ENCODE data around the gene SIRPA.

Gene SIRPA

DNA sequence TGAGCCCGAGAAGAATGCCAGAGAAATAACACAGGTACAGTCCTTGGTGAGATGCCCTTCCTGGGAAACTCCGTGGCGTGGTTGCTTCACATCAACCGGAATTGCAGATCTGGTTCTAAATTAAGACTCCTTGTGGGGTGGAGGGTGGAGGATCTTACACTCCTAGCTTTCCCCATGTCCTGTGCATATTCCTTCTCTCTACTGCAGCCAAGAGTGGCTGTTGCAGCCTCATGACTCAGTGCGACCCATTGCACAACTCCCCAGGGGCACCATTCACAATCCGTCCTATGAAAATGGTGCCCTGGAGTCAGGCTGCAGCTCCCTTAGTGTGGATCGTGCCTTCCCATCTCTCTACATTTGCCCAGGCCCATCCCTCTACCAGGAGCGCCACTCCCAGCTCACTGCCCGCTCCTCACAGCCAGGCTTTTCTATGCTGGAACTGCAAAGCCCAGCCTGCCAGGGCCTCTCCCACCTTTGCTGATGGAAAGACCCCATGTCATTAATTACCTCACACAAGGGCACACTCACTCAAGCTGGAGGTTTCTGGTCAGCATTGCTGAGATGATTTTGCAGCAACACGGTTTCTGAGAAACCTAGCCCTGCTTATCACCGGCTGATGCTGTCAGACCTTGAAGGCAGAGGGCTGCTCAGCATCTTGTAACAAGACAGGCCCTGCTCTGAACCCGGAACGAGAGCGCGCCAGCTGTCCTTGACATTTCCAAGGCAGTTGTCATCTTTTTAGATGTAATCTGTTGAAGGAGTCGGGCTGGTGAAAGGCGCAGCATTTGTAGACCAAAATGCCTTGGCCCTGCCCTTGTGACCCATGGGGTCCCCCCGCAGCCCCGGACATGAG lies 39.7 kb downstream of the SIRPA start:
- no peak for DNase-seq

DNA sequence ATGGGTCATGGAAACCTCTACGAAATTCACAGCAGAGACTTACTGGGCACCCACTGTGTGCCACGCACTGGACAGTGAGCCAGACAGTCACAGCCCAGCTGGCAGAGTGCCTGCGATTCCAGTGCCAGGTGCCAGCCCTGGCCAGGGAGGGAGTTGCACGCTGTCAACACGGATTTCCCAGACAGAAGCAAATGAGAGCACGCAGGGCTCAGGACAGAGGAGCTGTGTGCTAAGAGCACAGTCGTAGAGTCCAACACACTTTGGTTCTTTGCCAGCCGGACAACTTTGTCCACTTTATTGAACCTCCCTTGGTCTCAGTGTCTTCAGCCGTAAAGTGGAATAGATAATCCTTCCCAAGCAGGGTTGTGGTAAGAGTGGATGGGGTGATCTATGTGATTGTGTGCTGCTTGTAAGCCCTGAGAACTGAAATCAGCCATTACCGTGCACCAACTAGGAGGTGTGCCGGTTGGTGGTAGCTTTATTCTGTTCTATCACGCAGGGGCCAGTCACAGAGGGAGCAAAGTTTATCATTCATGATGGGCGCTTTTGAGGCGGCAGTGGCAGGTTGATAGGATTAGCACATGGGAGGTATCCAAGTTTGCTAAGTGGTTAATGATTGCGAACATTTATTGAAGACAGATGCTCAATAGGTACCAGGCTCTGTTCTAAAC lies 40.6 kb downstream of the SIRPA start:
- DNase-seq: no peak

DNA sequence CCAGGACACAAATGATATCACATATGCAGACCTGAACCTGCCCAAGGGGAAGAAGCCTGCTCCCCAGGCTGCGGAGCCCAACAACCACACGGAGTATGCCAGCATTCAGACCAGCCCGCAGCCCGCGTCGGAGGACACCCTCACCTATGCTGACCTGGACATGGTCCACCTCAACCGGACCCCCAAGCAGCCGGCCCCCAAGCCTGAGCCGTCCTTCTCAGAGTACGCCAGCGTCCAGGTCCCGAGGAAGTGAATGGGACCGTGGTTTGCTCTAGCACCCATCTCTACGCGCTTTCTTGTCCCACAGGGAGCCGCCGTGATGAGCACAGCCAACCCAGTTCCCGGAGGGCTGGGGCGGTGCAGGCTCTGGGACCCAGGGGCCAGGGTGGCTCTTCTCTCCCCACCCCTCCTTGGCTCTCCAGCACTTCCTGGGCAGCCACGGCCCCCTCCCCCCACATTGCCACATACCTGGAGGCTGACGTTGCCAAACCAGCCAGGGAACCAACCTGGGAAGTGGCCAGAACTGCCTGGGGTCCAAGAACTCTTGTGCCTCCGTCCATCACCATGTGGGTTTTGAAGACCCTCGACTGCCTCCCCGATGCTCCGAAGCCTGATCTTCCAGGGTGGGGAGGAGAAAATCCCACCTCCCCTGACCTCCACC lies 42.2 kb downstream of the SIRPA start:
- no peak for DNase-seq

DNA sequence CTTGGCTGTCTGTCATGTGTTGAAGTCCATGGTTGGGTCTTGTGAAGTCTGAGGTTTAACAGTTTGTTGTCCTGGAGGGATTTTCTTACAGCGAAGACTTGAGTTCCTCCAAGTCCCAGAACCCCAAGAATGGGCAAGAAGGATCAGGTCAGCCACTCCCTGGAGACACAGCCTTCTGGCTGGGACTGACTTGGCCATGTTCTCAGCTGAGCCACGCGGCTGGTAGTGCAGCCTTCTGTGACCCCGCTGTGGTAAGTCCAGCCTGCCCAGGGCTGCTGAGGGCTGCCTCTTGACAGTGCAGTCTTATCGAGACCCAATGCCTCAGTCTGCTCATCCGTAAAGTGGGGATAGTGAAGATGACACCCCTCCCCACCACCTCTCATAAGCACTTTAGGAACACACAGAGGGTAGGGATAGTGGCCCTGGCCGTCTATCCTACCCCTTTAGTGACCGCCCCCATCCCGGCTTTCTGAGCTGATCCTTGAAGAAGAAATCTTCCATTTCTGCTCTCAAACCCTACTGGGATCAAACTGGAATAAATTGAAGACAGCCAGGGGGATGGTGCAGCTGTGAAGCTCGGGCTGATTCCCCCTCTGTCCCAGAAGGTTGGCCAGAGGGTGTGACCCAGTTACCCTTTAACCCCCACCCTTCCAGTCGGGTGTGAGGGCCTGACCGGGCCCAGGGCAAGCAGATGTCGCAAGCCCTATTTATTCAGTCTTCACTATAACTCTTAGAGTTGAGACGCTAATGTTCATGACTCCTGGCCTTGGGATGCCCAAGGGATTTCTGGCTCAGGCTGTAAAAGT lies 43.5 kb downstream of the SIRPA start:
- no peak for DNase-seq

DNA sequence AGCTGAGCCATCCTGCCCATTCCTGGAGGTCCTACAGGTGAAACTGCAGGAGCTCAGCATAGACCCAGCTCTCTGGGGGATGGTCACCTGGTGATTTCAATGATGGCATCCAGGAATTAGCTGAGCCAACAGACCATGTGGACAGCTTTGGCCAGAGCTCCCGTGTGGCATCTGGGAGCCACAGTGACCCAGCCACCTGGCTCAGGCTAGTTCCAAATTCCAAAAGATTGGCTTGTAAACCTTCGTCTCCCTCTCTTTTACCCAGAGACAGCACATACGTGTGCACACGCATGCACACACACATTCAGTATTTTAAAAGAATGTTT lies 44.0 kb downstream of the SIRPA start:
- no peak for DNase-seq

DNA sequence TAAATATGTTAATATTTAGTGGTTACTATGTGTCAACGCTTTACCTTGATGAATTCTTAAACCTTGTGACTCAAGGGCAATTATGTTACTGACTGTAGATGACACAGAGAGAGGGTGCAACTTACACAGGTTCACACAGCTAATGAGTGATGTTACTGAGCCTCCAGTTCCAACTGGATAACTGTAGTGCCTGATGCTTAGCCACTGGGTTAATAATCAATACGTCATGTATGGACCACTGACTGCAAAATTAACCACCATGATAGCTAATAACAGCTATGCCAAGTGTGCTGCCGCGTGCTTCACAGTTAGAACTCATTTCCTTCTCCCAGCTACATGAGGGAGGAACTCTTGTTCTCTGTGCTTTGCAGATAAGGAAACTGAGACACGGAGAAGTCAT lies 45.4 kb downstream of the SIRPA start:
- DNase-seq: no peak

DNA sequence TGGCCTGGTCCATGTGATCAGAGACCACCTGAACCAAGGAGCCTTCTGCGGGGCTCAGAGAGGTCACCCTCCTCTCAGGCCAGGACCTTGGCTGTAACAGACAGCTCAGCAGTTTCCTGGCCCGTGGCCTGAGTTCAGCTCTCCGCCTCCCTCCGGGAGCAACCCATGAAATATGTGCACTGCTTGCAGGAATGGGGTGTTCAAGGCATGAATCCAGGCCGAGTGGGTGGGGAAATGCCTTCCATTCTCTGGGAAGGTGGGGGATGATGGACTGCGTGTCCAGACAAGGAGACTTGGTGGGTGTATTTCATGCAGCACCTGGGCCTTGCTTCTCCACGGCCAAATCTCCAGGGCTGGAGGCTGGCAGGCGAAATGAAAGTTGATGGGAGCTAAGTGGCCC lies 46.0 kb downstream of the SIRPA start:
- no peak for DNase-seq

DNA sequence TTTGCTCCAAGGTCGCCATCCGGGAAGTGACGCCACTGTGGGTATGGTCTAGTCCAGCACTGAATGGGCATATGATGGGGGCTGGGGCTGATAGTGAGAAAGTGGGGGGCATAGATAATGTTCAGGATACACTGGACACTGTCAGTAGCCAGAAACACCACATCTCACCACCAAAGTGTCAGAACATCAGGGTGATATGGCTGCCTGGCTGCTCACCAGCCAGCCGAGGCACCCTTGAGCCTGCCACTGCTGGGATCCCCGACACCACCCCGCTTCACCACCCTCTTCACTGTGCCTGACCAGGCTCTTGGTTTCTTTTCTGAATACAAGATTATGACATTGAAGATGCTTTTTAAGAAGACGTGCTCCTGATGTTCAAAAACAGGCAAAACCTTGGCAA lies 46.9 kb downstream of the SIRPA start:
- DNase-seq: no peak

DNA sequence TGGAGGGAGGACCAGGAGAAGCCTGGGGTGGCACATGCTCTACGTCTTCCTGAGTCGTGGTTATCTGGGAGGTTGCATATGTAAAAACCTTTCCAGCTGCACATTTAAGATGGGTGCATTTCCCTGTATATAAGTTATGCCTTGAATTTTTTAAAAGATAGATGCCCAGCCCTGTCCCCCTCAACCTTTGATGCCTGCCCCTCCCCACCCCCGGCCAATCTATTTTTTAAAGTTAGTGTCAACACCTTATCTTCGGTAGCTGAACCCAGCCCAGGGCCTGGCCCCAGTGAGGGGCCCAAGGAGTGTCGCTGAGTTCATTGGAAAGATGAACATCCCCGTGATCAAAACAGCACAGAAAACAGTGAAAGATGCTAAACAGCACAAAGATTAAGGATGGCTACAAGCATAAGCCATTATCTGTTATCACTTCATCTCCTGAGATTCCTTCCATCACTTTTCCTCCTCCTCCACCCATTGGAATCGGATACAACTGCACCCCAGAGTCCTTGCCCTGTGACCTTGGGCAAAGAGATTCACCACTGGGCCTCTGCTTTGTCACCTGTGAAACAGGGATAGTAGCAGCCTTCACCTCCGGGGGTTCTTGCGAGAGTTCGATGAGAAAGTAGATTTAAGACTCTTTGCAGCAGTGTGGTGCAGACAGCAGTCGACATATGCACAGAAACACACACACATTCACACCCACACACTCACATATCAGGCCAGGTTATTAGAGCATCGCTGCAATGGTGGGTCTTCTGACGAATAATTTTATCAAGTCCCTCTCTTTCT lies 47.5 kb downstream of the SIRPA start:
- DNase-seq: no peak

DNA sequence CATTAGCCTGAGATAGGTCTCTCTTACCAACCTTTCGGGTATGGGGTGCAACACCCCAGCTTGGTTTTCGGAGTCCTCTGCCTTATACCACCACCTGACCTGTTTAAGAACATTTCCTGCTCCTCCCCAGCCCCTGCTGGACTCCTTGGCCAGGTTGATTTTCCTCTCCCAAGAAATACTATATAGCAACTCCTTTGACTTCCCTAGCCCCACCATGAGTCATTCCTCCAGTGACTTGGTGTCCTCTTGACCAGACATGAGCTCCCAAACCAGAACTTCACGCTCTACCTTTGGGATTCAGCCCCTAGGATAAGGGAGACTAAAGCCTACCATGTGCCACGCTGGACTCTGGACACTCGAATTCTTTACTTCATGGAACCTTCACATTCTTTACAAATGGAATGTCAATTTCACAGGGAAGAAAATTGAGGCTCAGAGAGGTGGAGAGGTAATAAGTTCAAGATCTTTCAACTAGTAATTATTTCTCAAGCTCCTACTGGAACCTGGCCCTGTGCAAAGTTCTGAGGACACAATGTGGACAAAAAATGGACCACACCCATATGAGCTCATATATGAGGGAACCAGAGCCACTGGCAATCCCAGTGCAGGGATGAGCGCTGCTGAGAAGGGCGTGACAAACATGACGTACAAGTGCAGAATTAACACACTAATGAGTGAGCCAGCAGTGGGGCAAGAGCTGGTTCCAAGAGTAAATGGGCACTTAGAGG lies 48.2 kb downstream of the SIRPA start:
- no peak for DNase-seq

DNA sequence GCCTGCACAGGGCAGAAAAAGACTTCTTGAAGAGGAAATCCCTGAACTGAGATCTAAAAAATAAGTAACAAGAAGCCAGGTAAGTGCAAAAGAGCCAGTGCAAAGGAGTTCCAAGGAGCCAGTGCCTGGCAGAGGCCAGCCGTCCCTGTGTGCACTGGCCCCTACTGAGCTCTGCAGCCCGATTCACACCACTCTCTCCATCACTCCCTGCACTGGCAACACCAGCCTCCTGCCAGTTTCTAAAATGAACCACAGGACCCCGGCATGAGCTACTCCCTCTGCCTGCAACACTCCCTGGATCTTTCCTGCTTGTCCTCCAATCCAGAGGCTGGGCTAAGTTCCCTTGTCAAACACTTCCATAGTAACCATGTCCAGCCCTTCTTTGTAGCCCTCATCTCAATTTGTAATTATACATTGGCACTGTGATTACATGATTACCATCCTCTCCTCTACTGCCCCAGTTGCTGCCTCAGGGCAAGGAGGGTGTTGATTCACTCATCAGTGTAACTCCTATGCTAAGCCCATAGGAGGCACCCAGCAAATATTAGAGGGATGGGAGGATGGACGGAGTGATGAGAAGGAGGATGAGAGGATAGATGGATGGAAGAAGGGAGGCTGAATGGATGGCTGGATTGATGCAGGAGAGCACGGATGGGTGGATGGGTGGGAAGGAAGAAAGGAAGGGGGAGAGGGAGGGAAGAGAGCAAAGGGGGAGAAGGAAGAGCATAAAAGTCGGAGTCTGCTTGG lies 49.3 kb downstream of the SIRPA start:
- DNase-seq: no peak

DNA sequence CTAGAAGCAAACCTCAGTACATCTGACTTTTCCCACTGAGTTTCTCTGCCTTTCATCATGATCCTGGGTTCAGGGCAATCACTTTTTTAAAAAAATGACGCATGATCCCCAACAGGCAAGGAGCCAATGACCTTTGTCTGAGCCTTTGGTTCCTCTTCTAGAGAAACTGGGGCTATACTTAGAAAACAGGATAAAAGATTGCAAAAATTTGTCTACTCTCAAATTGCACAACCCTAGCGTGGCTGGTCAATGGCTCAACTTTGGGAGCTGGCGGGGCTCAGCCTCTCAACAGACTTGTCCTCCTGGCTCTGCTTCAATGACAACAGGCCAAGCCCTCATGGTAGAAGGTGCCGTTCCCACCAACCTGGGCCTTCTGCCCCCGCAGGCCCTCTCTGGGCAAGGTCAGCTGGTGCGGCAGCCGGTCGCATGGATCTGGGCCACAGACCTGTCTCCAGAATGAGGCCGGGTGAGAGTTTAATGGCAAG lies 50.0 kb downstream of the SIRPA start:
- DNase-seq: peak; percentile 26

DNA sequence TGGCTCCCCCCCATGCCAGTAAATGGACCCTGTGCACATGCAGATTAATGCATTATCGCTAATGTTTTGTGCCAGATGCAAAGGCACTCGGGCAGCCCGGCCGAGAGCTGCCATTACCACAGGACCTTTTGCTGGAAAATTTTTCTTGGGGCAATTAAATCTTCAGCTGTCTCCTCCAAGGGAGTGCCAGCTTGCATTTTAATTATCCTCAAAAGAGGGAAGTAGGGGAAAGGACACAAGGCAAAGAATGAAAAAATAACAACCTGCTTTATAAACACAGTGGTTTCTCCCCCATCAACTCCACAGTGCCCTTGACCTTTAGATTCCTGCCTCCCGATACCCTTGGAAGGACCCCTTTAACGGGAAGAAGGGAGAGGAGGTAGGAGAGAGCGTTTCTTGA lies 50.5 kb downstream of the SIRPA start:
- no peak for DNase-seq

DNA sequence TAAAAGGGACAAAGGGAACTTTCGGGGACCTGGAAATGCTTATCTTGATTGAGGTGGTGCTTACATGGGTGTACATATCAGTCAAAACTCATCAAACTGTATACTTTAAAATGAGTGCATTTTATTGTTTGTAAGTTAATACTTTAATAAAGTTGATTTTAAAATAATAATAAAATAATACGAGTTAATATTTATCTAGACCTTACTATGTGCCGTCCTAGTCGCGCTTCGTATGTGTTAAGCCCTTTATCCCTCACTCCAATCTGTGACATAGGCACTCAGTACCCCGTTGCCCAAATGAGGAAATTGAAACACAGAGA lies 51.2 kb downstream of the SIRPA start:
- DNase-seq: no peak

DNA sequence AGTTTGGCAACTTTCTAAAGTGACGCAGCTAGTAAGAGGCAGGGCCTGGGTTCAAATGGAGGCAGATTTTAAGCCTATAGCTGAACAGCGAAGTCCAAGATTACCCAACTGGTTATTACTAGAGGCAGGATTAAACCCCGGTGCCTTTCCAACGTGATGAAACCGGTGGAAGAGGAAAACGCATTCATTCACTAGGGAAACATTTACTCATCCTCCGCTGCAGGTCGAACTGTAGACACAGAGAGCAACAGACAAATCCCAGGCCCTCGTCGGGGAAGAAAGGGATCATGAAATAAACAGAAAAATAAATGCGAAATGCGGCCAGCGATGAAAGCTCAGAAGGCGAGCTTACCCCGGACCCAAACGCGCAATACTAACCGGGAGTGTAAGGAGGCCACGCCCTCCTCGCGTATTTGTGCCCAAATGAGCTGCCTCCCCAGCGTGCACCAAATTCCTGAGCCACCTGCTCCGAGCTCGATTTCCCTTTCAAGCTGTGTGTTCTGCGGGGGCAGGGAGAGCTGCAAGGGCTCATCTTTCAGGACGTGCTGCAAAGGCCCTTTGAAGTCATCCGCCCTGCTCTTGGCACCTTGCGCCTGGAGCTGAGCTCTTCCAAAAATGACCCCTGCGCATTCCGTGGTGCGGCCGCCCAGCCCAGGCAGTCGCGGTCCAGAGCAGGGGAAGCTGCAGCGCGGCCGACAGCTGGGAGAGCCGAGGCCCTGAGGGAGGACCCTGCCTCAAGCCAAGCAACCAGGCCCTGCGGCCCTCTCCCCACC lies 51.7 kb downstream of the SIRPA start:
- DNase-seq: peak; percentile 33

DNA sequence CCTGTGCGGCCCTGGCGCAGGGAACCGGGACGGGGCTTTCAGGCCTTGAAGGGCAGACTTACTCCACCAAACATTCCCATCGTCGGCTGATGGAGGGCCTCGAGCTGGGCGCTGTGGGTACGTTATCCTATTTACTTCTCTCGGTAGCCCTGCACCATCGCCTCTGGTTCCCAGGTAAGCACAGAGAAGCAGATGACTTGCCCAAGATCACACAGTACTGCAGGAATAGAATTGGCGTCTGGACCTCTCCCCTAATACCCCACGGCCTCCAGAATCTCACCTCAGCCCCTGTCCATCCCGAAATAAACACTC lies 52.3 kb downstream of the SIRPA start:
- DNase-seq: no peak

DNA sequence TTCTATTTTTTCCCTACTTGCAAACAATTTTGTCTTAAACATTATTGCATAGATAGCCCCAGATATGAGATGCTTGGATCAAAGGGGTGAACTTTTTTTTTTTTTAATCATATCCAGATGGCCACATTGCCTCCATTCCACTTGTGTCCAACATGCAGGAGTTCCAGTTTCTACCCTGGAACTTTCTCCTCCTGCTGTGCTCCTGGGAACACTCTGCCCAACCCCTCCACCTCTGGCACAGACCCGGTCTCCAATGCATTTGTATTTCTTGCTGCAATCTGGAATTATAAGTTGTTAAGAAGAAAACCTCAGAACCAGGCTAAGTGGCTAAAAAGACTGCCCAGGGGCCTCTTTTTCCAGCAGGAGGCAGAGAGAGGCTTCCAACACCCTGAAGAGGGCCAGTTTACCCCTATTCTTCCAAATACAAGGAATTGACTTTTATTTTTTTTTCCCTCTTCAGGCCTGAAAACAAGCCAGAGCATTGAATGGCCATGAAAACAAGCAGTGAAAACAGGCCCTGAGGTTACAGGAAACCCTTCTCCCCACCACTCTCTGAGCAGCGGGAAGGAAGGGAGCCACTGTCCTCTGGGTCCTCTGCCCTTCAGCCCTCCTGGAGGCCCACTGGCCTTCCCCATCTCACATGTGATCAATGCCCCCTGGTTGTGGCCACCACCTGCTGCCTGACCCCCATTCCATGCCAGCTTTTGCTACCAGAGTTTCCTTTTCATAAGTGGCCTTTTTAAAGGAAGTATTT lies 54.3 kb downstream of the SIRPA start:
- DNase-seq: no peak

DNA sequence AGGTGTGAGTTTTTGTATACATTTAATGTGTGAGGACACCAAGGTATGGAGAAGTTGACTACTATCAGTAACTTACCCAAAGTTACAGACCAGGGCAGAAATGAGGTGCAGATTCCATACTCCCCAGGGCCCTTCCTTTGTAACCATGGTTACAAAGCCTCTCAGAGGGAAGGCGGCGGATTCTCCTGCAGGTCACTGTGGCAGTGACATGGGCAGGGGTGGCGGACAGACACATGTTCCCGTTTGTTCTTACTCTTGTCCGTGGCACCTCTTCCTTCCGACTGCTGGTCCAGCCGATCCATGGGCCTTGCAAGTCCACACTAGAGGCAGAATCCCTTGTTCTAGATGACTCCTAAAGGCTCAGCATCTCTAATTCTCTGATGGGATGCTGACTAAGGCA lies 55.6 kb downstream of the SIRPA start:
- no peak for DNase-seq

DNA sequence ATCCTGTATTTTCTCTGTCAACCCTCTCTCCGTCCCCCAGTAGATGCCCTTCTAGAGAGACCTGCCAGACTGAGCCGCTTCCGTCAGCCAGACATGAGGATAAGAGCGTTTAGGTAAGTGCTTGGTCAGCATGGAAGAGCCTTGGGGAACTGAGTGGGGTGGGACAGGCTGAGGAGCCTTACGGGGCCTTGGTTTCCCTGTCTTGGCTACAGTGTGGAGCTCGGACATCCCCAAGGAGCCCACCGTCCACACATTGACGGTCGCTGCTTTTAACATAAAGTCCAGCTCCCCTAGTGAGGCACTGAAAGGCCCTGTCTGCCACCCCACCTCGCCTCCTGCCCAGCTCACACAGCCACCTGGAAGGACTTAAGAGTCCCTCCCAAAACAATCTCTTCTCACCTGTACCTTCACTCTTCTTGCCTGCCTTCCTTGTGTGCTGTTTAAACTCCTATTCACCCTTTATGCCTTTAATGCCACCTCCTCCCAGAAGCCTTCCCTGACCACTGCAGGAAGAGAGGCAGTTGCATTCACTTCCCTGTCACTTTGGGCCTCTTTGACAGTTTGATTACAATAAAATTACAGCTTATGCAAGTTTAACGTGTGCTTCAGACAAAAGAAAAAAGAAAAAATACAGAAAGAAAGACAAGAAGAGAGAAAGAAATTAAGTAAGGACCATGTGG lies 56.4 kb downstream of the SIRPA start:
- DNase-seq: no peak
